ENCODE data around the gene NRG2. TPM values are rescaled to one million over a fixed set of nuclear protein-coding genes. Genes with fewer than 3 reads are reported as not detected.

The NRG2 gene
- polyA plus RNA-seq, 1 experiment: not detected

DNA sequence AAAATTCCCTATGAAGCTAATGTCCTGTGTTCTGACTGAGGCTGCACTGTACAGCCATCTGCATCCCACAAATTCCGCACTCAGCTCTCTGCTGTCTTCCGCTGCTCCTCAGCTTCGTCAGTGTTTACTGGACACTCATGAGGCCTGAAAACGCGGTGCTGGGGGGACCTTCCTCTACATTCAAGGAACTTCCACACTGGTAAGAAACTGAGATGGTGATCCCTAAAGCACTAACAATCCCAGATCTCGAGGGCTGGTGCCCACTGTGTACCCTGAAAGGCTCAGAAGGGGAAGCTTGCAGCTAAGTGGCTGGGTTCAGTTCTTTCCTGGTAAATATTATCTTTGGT lies 117.9 kb downstream of the NRG2 start:
- Histone ChIP-seq H3K27me3 (ENCODE audit: control insufficient read depth, insufficient read depth, low read length) (peaks cover 10% of the 10 kb centered on the region), H3K4me3 (ENCODE audit: low read depth, low read length) (no peak overlapping the region), H3K36me3 (ENCODE audit: control insufficient read depth, insufficient read depth, low read length) (no peaks in the 10 kb centered on the region)
- no peak for DNase-seq (ENCODE audit: low read depth)
- ChIA-PET POLR2A (no interaction called here), CTCF (no interaction called here)
- TF ChIP-seq, protein P1, sequence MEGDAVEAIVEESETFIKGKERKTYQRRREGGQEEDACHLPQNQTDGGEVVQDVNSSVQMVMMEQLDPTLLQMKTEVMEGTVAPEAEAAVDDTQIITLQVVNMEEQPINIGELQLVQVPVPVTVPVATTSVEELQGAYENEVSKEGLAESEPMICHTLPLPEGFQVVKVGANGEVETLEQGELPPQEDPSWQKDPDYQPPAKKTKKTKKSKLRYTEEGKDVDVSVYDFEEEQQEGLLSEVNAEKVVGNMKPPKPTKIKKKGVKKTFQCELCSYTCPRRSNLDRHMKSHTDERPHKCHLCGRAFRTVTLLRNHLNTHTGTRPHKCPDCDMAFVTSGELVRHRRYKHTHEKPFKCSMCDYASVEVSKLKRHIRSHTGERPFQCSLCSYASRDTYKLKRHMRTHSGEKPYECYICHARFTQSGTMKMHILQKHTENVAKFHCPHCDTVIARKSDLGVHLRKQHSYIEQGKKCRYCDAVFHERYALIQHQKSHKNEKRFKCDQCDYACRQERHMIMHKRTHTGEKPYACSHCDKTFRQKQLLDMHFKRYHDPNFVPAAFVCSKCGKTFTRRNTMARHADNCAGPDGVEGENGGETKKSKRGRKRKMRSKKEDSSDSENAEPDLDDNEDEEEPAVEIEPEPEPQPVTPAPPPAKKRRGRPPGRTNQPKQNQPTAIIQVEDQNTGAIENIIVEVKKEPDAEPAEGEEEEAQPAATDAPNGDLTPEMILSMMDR (IDR thresholded peaks at IDR 0.05; ENCODE audit: insufficient read depth, low read depth, low read length): no peak

DNA sequence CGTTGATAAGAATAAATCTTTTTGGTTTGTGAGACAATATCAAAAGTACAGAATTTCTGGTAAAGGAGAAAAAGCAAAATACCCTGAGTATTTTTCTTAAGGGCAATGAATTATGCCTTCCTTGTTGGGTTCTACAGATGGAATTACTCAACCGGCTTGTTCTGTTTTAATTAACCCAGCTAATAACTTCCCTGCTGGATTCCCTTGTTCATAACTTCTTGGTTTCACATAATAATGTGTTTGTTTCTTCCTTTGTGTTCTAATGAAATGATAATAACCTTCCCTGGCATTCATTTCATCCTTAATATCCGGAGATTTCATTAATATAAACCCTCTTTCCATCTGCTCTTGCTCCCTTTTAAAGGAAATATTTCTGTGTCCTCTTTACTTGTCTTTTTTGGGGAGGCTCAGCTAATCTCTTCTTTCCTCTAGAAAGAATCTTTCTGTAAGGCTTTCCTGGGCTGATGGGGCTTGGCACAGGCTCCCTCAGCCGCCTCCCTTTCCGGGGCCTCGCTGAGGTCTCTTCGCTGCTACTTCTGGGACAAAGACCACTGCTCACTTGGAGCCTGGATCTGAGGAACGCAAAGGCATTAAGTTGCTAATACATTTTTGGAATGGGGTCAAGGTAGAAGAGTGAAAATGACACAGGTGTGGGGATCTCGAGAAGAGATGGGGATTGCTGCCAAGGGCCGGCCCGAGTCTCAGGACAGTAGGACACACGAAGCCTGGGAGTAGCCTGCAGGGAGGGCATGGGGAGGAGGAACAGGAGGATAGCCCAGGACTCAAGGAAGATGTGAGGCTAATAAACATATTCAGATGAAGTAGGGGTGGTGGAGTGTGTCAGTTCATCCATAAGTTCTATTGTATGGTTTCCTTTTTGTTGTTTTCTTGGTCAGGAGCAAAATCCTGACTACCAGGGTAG lies 118.5 kb downstream of the NRG2 start:
- CTCF ChIA-PET: interaction anchor here (0.8 to 1.3 kb wide), 2 partner anchors 12 to 44 kb away, joined by 3 read pairs; no protein-coding TSS in a partner anchor
- POLR2A ChIA-PET: no interaction called here
- H3K36me3 ChIP-seq (ENCODE audit: control insufficient read depth, insufficient read depth, low read length): no peaks in the 10 kb centered on the region
- H3K27me3 ChIP-seq (ENCODE audit: control insufficient read depth, insufficient read depth, low read length): peaks cover 9% of the 10 kb centered on the region
- no peak overlapping the region for H3K4me3 ChIP-seq (ENCODE audit: low read depth, low read length)
- no peak for DNase-seq (ENCODE audit: low read depth)
- TF ChIP-seq, protein P1 (IDR thresholded peaks at IDR 0.05; ENCODE audit: insufficient read depth, low read depth, low read length): no peak

DNA sequence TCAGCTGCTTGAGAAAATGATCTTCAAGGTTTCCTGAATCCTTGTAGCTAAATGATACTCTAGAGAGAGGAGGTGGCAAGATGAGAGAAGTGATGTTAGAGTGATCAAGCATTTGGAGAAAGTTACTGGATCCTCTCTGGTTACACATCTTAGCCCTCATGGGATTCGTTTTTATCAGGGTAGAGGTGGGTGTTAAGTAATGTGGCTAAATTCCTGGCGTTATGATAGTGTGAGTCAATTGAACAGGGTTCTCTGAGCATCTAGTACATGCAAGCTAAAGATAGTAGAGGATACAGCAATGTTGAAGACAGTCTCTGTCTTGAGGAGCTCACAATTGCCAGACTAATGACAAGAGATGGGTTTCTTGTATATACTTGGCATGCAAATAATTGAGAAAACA lies 123.8 kb downstream of the NRG2 start:
- CTCF ChIA-PET: interaction anchor here (1.1 kb wide), 1 partner anchor 49 kb away, joined by 3 read pairs; no protein-coding TSS in a partner anchor

DNA sequence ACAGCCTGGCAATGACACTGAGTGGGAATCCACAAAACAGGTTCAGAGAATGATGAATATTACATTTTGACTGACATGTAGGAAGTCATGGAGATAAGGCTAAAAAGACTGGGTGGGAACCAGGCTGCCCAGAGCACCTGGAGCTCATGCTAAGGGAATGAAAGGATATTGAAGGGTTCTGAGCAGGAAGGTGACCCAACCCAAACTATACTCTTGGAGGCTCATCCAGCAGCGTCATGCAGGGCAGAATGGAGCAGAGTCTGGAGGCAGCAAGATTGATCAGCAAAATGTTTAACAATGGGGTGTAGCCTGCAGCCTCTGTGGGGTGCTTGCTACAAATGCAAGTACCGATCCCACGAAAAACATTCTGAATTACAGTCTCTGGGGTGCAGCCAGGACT lies 127.3 kb downstream of the NRG2 start:
- no peak overlapping the region for H3K4me3 ChIP-seq (ENCODE audit: low read depth, low read length)
- no peak for DNase-seq (ENCODE audit: low read depth)
- ChIA-PET CTCF (no interaction called here), POLR2A (no interaction called here)
- H3K36me3 ChIP-seq (ENCODE audit: control insufficient read depth, insufficient read depth, low read length): no peaks in the 10 kb centered on the region
- TF ChIP-seq, protein P1 (IDR thresholded peaks at IDR 0.05; ENCODE audit: insufficient read depth, low read depth, low read length): no peak
- peaks cover 2% of the 10 kb centered on the region for H3K27me3 ChIP-seq (ENCODE audit: control insufficient read depth, insufficient read depth, low read length)

More for the DNA sequence above, 123.8 kb downstream of the NRG2 start:
- TF ChIP-seq, protein P1 (IDR thresholded peaks at IDR 0.05; ENCODE audit: insufficient read depth, low read depth, low read length): no peak
- no peak for DNase-seq (ENCODE audit: low read depth)
- POLR2A ChIA-PET: no interaction called here
- Histone ChIP-seq H3K36me3 (ENCODE audit: control insufficient read depth, insufficient read depth, low read length) (no peaks in the 10 kb centered on the region), H3K4me3 (ENCODE audit: low read depth, low read length) (no peak overlapping the region), H3K27me3 (ENCODE audit: control insufficient read depth, insufficient read depth, low read length) (peaks cover 7% of the 10 kb centered on the region)

DNA sequence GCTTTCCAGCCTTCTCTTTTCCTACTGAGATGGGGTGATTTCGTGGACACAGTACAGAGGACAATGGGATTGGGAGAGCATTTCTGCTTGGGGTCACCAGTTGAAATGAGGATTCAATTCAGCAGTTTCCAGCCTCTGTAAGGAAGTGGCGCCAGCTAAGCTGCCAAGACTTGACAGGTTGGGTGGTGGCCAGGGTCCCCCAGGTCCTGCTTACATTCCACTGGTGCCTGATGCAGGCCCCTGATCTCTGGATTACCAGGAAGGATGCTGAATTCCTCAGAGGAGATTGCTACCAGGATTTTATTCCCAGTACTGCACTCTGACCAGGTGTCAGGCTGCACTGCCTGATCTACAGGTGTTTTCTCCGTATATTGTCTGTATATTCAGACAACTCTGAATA lies 127.8 kb downstream of the NRG2 start:
- ChIA-PET POLR2A (no interaction called here), CTCF (no interaction called here)
- H3K4me3 ChIP-seq (ENCODE audit: low read depth, low read length): no peak overlapping the region
- no peak for DNase-seq (ENCODE audit: low read depth)
- no peaks in the 10 kb centered on the region for H3K36me3 ChIP-seq (ENCODE audit: control insufficient read depth, insufficient read depth, low read length)
- TF ChIP-seq, protein P1 (IDR thresholded peaks at IDR 0.05; ENCODE audit: insufficient read depth, low read depth, low read length): no peak
- peaks cover 2% of the 10 kb centered on the region for H3K27me3 ChIP-seq (ENCODE audit: control insufficient read depth, insufficient read depth, low read length)

Data from BJ (cell line).